ENCODE measurements around the gene ZSWIM8. TPM values are rescaled to one million over a fixed set of nuclear protein-coding genes. Genes with fewer than 3 reads are reported as not detected.

ZSWIM8 gene
- total and polyA plus RNA-seq, 2 experiments from 2014 or later: 20.5 to 30.4 TPM

DNA sequence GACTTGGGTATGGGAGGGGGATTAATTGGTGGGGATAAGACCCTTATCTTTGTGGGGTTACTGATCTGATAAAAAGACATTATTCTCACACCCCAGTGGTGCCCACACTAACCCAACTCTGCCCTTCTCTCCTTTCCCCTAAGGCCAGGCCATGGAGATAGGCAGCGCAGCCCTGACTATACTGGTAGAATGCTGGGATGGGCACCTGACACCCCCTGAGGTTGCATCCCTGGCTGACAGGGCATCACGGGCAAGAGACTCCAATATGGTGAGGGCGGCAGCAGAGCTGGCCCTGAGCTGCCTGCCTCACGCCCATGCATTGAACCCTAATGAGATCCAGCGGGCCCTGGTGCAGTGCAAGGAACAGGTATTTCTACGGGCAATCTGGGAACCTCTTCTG is 12.7 kb downstream of the ZSWIM8 start:
- H3K9me2 ChIP-seq (ENCODE audit: insufficient read depth): no peaks in the 10 kb centered on the region
- H3K4me1 Mint-ChIP-seq: no peaks in the 10 kb centered on the region; the same call in 2 of the 3 replicates
- H3K4me2 ChIP-seq: no peak overlapping the region
- no peaks in the 10 kb centered on the region for H3F3A ChIP-seq (replicated peaks; ENCODE audit: low read depth)
- DNase-seq (ENCODE audit: low spot score) (no peak), ATAC-seq (no peak)
- H3K27ac Mint-ChIP-seq: no peak overlapping the region
- H3K27ac ChIP-seq (ENCODE audit: low read depth): no peak overlapping the region
- H3K4me1 ChIP-seq (ENCODE audit: insufficient read depth): no peaks in the 10 kb centered on the region
- TF ChIP-seq, protein P1, sequence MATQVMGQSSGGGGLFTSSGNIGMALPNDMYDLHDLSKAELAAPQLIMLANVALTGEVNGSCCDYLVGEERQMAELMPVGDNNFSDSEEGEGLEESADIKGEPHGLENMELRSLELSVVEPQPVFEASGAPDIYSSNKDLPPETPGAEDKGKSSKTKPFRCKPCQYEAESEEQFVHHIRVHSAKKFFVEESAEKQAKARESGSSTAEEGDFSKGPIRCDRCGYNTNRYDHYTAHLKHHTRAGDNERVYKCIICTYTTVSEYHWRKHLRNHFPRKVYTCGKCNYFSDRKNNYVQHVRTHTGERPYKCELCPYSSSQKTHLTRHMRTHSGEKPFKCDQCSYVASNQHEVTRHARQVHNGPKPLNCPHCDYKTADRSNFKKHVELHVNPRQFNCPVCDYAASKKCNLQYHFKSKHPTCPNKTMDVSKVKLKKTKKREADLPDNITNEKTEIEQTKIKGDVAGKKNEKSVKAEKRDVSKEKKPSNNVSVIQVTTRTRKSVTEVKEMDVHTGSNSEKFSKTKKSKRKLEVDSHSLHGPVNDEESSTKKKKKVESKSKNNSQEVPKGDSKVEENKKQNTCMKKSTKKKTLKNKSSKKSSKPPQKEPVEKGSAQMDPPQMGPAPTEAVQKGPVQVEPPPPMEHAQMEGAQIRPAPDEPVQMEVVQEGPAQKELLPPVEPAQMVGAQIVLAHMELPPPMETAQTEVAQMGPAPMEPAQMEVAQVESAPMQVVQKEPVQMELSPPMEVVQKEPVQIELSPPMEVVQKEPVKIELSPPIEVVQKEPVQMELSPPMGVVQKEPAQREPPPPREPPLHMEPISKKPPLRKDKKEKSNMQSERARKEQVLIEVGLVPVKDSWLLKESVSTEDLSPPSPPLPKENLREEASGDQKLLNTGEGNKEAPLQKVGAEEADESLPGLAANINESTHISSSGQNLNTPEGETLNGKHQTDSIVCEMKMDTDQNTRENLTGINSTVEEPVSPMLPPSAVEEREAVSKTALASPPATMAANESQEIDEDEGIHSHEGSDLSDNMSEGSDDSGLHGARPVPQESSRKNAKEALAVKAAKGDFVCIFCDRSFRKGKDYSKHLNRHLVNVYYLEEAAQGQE (IDR thresholded peaks at IDR 0.05; ENCODE audit: unreplicated experiment): no peak
- TF ChIP-seq ZNF331 (CRISPR knock-in tag; IDR thresholded peaks at IDR 0.05; ENCODE audit: low read depth): no peak
- TF ChIP-seq CREB1 (CRISPR knock-in tag; IDR thresholded peaks at IDR 0.05; ENCODE audit: low read depth): no peak
- no peak for TF ChIP-seq POLR2AphosphoS5 (IDR thresholded peaks at IDR 0.05; ENCODE audit: low read depth)
- TF ChIP-seq, protein P2, sequence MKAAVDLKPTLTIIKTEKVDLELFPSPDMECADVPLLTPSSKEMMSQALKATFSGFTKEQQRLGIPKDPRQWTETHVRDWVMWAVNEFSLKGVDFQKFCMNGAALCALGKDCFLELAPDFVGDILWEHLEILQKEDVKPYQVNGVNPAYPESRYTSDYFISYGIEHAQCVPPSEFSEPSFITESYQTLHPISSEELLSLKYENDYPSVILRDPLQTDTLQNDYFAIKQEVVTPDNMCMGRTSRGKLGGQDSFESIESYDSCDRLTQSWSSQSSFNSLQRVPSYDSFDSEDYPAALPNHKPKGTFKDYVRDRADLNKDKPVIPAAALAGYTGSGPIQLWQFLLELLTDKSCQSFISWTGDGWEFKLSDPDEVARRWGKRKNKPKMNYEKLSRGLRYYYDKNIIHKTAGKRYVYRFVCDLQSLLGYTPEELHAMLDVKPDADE (IDR thresholded peaks at IDR 0.05): no peak
- TF ChIP-seq EZH2 (IDR thresholded peaks at IDR 0.05; ENCODE audit: low read depth, unreplicated experiment): no peak
- no peak for TF ChIP-seq ZNF114 (CRISPR knock-in tag; IDR thresholded peaks at IDR 0.05)
- no peak for TF ChIP-seq STAT1 (IDR thresholded peaks at IDR 0.05; ENCODE audit: unreplicated experiment)
- H3K4me3 ChIP-seq: no peak overlapping the region
- H3K36me3 ChIP-seq (ENCODE audit: insufficient read depth): no peaks in the 10 kb centered on the region; the same call in 1 of the 2 replicates
- no peak overlapping the region for H3K4me3 Mint-ChIP-seq
- no peaks in the 10 kb centered on the region for H3K79me2 ChIP-seq (replicated peaks; ENCODE audit: insufficient read depth)
- peaks cover 6% of the 10 kb centered on the region for H3K27me3 Mint-ChIP-seq (ENCODE audit: insufficient read depth, low read depth, poor library complexity)
- H3K9me3 Mint-ChIP-seq: no peaks in the 10 kb centered on the region
- H3K36me3 Mint-ChIP-seq (ENCODE audit: low read depth): peaks cover 43% of the 10 kb centered on the region
- H4K20me1 ChIP-seq (replicated peaks; ENCODE audit: insufficient read depth): no peaks in the 10 kb centered on the region; the same call in 1 of the 2 replicates
- no peak overlapping the region for H2AFZ ChIP-seq
- H3K27me3 ChIP-seq (ENCODE audit: insufficient read depth): no peaks in the 10 kb centered on the region

DNA sequence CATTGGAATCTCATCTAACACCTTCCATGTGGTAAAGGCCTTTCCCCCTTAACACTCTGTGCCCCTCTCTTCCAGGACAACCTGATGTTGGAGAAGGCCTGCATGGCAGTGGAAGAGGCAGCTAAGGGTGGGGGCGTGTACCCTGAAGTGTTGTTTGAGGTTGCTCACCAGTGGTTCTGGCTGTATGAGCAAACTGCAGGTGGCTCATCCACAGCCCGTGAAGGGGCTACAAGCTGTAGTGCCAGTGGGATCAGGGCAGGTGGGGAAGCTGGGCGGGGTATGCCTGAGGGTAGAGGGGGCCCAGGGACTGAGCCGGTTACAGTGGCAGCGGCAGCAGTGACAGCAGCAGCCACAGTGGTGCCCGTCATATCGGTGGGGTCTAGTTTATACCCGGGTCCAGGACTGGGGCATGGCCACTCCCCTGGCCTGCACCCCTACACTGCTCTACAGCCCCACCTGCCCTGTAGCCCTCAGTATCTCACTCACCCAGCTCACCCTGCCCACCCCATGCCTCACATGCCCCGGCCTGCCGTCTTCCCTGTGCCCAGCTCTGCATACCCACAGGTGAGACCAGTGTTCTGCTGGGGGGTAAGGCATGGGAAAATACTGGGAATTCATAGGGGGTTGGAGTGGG is 13.6 kb downstream of the ZSWIM8 start:
- H3K4me1 Mint-ChIP-seq: no peaks in the 10 kb centered on the region; the same call in 2 of the 3 replicates
- no peak for DNase-seq (ENCODE audit: low spot score)
- no peaks in the 10 kb centered on the region for H3K79me2 ChIP-seq (replicated peaks; ENCODE audit: insufficient read depth)
- H4K20me1 ChIP-seq (replicated peaks; ENCODE audit: insufficient read depth): no peaks in the 10 kb centered on the region; the same call in 1 of the 2 replicates
- H3K4me3 ChIP-seq: no peak overlapping the region
- H3K4me1 ChIP-seq (ENCODE audit: insufficient read depth): no peaks in the 10 kb centered on the region
- no peaks in the 10 kb centered on the region for H3F3A ChIP-seq (replicated peaks; ENCODE audit: low read depth)
- H2AFZ ChIP-seq: no peak overlapping the region
- no peaks in the 10 kb centered on the region for H3K9me2 ChIP-seq (ENCODE audit: insufficient read depth)
- no peak overlapping the region for H3K27ac Mint-ChIP-seq
- TF ChIP-seq POLR2AphosphoS5 (IDR thresholded peaks at IDR 0.05; ENCODE audit: low read depth) (no peak), NANOG (IDR thresholded peaks at IDR 0.05; ENCODE audit: borderline replicate concordance) (no peak), JUNB (IDR thresholded peaks at IDR 0.05; ENCODE audit: unreplicated experiment) (no peak), ZNF114 (CRISPR knock-in tag; IDR thresholded peaks at IDR 0.05) (no peak), ZNF331 (CRISPR knock-in tag; IDR thresholded peaks at IDR 0.05; ENCODE audit: low read depth) (no peak), STAT1 (IDR thresholded peaks at IDR 0.05; ENCODE audit: unreplicated experiment) (no peak)
- TF ChIP-seq, protein P3, sequence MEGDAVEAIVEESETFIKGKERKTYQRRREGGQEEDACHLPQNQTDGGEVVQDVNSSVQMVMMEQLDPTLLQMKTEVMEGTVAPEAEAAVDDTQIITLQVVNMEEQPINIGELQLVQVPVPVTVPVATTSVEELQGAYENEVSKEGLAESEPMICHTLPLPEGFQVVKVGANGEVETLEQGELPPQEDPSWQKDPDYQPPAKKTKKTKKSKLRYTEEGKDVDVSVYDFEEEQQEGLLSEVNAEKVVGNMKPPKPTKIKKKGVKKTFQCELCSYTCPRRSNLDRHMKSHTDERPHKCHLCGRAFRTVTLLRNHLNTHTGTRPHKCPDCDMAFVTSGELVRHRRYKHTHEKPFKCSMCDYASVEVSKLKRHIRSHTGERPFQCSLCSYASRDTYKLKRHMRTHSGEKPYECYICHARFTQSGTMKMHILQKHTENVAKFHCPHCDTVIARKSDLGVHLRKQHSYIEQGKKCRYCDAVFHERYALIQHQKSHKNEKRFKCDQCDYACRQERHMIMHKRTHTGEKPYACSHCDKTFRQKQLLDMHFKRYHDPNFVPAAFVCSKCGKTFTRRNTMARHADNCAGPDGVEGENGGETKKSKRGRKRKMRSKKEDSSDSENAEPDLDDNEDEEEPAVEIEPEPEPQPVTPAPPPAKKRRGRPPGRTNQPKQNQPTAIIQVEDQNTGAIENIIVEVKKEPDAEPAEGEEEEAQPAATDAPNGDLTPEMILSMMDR (conservative IDR thresholded peaks at IDR 0.05; ENCODE audit: low read depth in 2 of 2): no peak
- TF ChIP-seq, protein P2 (IDR thresholded peaks at IDR 0.05): no peak
- H3K36me3 Mint-ChIP-seq (ENCODE audit: low read depth): peaks cover 50% of the 10 kb centered on the region
- H3K36me3 ChIP-seq (ENCODE audit: insufficient read depth): no peaks in the 10 kb centered on the region; the same call in 1 of the 2 replicates
- ATAC-seq: no peak
- no peak overlapping the region for H3K27ac ChIP-seq (ENCODE audit: low read depth)
- no peaks in the 10 kb centered on the region for H3K27me3 ChIP-seq (ENCODE audit: insufficient read depth)
- H3K27me3 Mint-ChIP-seq (ENCODE audit: insufficient read depth, low read depth, poor library complexity): peaks cover 6% of the 10 kb centered on the region
- H3K4me3 Mint-ChIP-seq: no peak overlapping the region
- H3K4me2 ChIP-seq: no peak overlapping the region
- H3K9me3 Mint-ChIP-seq: no peaks in the 10 kb centered on the region

All from GM23338 (cell line).